B cell (primary cell): ENCODE results near the gene GABPB1.

Source experiments
- CTCF ChIP-seq: fragments of 200-600 bp; IDR thresholded peaks from one replicate; pipeline ENCODE4 v1.8.0; 2022; ENCODE audit warnings: antibody characterized with exemption, mild to moderate bottlenecking
- EZH2 ChIP-seq: IDR thresholded peaks from 2 replicates; pipeline ENCODE4 v1.6.1; 2012; ENCODE audit warnings: borderline replicate concordance, low read depth, mild to moderate bottlenecking, moderate library complexity, low read length; ENCODE audit not compliant: insufficient read depth, poor library complexity, severe bottlenecking

- TF ChIP-seq CTCF, result no peak
- no peak for TF ChIP-seq EZH2
Observed at GRCh38 chr15:50330921-50331320, 24.1 kb downstream of the GABPB1 start.
